ENCODE data around the gene BAZ1B. TPM values are rescaled to one million over a fixed set of nuclear protein-coding genes. Genes with fewer than 3 reads are reported as not detected.
"Not testable (repeated sequence)": the region's sequence is repeated elsewhere in the genome, so short reads cannot be mapped to it uniquely, and the experiment has no call there.

Gene BAZ1B
- total and polyA plus RNA-seq, 4 donors, result 19.9 to 65.0 (median 32.9) TPM

- H3K9me3 ChIP-seq (ENCODE audit: control insufficient read depth in 4 of 4, insufficient read depth in 3 of 4, low read length in 3 of 4), result no peaks in the 10 kb centered on the region
- no peak for TF ChIP-seq CTCF (IDR thresholded peaks at IDR 0.05; ENCODE audit: control extremely low read depth, extremely low read depth)
- DNase-seq (peak in 1 of 3 donors; percentile 8), ATAC-seq (ENCODE audit: insufficient read depth, low FRiP score) (no peak)
- WGBS, 2 donors, result 59 to 71% methylated on average over 7 to 8 of the region's 8 CpGs
- H3K4me3 ChIP-seq, result no peak overlapping the region
- H3K9ac ChIP-seq (ENCODE audit: insufficient read depth in 1 of 2, low read length in 2 of 2), result no peak overlapping the region
- H3K27ac ChIP-seq (ENCODE audit: low read depth in 1 of 2, low read length in 1 of 2), result peak overlapping the region in 1 of 2 donors; percentile 60
- no peaks in the 10 kb centered on the region for H3K36me3 ChIP-seq (ENCODE audit: control insufficient read depth in 4 of 4, insufficient read depth in 4 of 4, low read length in 4 of 4)
- peaks cover 0 to 4% (median 0%) of the 10 kb centered on the region in 5 donors for H3K4me1 ChIP-seq (ENCODE audit: control insufficient read depth in 5 of 5, insufficient read depth in 5 of 5, low read length in 5 of 5)
- H3K27me3 ChIP-seq (ENCODE audit: control insufficient read depth in 3 of 3, insufficient read depth in 3 of 3, low read length in 2 of 3), result no peaks in the 10 kb centered on the region
Observed at GRCh38 chr7:73526896-73527821, 5.1 kb upstream of the BAZ1B start.

- not testable (repeated sequence) for ATAC-seq (ENCODE audit: insufficient read depth, low FRiP score); DNase-seq; H3K9me3 ChIP-seq (ENCODE audit: control insufficient read depth in 4 of 4, insufficient read depth in 3 of 4, low read length in 3 of 4); H3K9ac ChIP-seq (ENCODE audit: insufficient read depth in 1 of 2, low read length in 2 of 2); H3K27me3 ChIP-seq (ENCODE audit: control insufficient read depth in 3 of 3, insufficient read depth in 3 of 3, low read length in 2 of 3); H3K4me3 ChIP-seq; H3K36me3 ChIP-seq (ENCODE audit: control insufficient read depth in 4 of 4, insufficient read depth in 4 of 4, low read length in 4 of 4); H3K4me1 ChIP-seq (ENCODE audit: control insufficient read depth in 5 of 5, insufficient read depth in 5 of 5, low read length in 5 of 5); H3K27ac ChIP-seq (ENCODE audit: low read depth in 1 of 2, low read length in 1 of 2)
- WGBS, 2 donors, result 30 to 35% methylated on average over 1 of the region's 1 CpG
Observed at GRCh38 chr7:73526158-73526494, 4.0 kb upstream of the BAZ1B start.

- Histone ChIP-seq H3K27ac (ENCODE audit: low read depth in 1 of 2, low read length in 1 of 2) (peak overlapping the region; percentile 89 to 96), H3K4me3 (peak overlapping the region; percentile 93), H3K4me1 (ENCODE audit: control insufficient read depth in 5 of 5, insufficient read depth in 5 of 5, low read length in 5 of 5) (peaks cover 8 to 22% (median 13%) of the 10 kb centered on the region in 5 donors), H3K36me3 (ENCODE audit: control insufficient read depth in 4 of 4, insufficient read depth in 4 of 4, low read length in 4 of 4) (peaks cover 0 to 12% (median 4%) of the 10 kb centered on the region in 4 donors), H3K9me3 (ENCODE audit: control insufficient read depth in 4 of 4, insufficient read depth in 3 of 4, low read length in 3 of 4) (no peaks in the 10 kb centered on the region), H3K9ac (ENCODE audit: insufficient read depth in 1 of 2, low read length in 2 of 2) (no peak overlapping the region), H3K27me3 (ENCODE audit: control insufficient read depth in 3 of 3, insufficient read depth in 3 of 3, low read length in 2 of 3) (no peaks in the 10 kb centered on the region)
- ATAC-seq (ENCODE audit: insufficient read depth, low FRiP score) (peak; percentile 82), DNase-seq (no peak)
- 0 to 1% methylated on average over 26 to 62 of the region's 62 CpGs for WGBS, 2 donors
- no peak for TF ChIP-seq CTCF (IDR thresholded peaks at IDR 0.05; ENCODE audit: control extremely low read depth, extremely low read depth)
Observed at GRCh38 chr7:73521636-73522104, 423 bp downstream of the BAZ1B start.
